Panc1 (cell line): ENCODE measurements around the gene ZBTB7C. TPM values are rescaled to one million over a fixed set of nuclear protein-coding genes. Genes with fewer than 3 reads are reported as not detected.

Source experiments
- ATAC-seq: fragments of 200-7000 bp; cut with Tn5 transposase; 2 replicates; pipeline ENCODE4 v1.9.1; 2020; ENCODE audit warnings: mild to moderate bottlenecking, moderate library complexity
- BruUV-seq: library from RNA; stranded (reverse); fragments of 400-500 nt; replicated peaks from 2 replicates; lab custom pipeline; 2021; lab: Mats Ljungman, UMichigan
- CTCF ChIA-PET: fragments of 300-600 bp; sonication (Branson Sonifier 250); formaldehyde crosslinking; loops from one replicate; lab custom pipeline; 2022; ENCODE audit warnings: antibody characterized with exemption; lab: Charles Lee
- POLR2A ChIA-PET: fragments of 300-600 bp; sonication (Branson Sonifier 250); formaldehyde crosslinking; loops from one replicate; lab custom pipeline; 2022; ENCODE audit warnings: antibody characterized with exemption; lab: Charles Lee
- DNase-seq: peaks from one replicate; pipeline ENCODE4 v3.0.0-alpha.2; 2010; ENCODE audit warnings: low read depth, low spot score
- H3K27ac ChIP-seq: 2 replicates; pipeline ENCODE4 v1.5.1; 2011; ENCODE audit warnings: mild to moderate bottlenecking, low read length, inconsistent platforms
- H3K27me3 ChIP-seq: fragments of 200-500 bp; sonication (Bioruptor generic); 2 replicates; pipeline ENCODE4 v1.6.0; 2014; ENCODE audit warnings: low read length, inconsistent platforms; ENCODE audit not compliant: control insufficient read depth, insufficient read depth
- H3K36me3 ChIP-seq: fragments of 200-500 bp; sonication (Bioruptor generic); 2 replicates; pipeline ENCODE4 v1.5.1; 2014; ENCODE audit warnings: inconsistent platforms, mild to moderate bottlenecking, low read length, moderate library complexity; ENCODE audit not compliant: control insufficient read depth, insufficient read depth
- H3K4me1 ChIP-seq: 2 replicates; pipeline ENCODE4 v1.5.1; 2011; ENCODE audit warnings: inconsistent platforms, mild to moderate bottlenecking, low read length, moderate library complexity; ENCODE audit not compliant: control insufficient read depth, insufficient read depth
- H3K4me3 ChIP-seq, 2 experiments: 2 replicates each; pipeline ENCODE4 v1.5.1; 2011 to 2012; ENCODE audit warnings: low read depth in 2 of 2, low read length in 2 of 2, mild to moderate bottlenecking in 2 of 2, inconsistent platforms in 1 of 2, moderate library complexity in 1 of 2
- H3K9me3 ChIP-seq: fragments of 200-500 bp; sonication (Bioruptor generic); 2 replicates; pipeline ENCODE4 v1.5.1; 2014; ENCODE audit warnings: low read depth, mild to moderate bottlenecking, inconsistent platforms, low read length, moderate library complexity; ENCODE audit not compliant: control insufficient read depth, insufficient read depth
- POLR2AphosphoS5 ChIP-seq: IDR thresholded peaks from 2 replicates; pipeline ENCODE4 v1.6.1; 2012; ENCODE audit warnings: mild to moderate bottlenecking, low read depth, low read length, moderate library complexity
- SIN3A ChIP-seq: IDR thresholded peaks from 2 replicates; pipeline ENCODE4 v1.6.1; 2012; ENCODE audit warnings: low read depth, mild to moderate bottlenecking, low read length, moderate library complexity, borderline replicate concordance; ENCODE audit not compliant: insufficient read depth
- TCF7L2 ChIP-seq: IDR thresholded peaks from 2 replicates; pipeline ENCODE4 v1.6.1; 2011; ENCODE audit warnings: mild to moderate bottlenecking, low read depth, low read length, inconsistent platforms
- in situ Hi-C: cut with HindIII; loops from 2 replicates; pipeline ENCODE4 v1.10.0; 2016; ENCODE audit warnings: low sequenced_read_pairs, low pct_unique_long_range_greater_than_20kb
- intact Hi-C: fragments of 100-400 bp; cut with micrococcal nuclease; formaldehyde crosslinking; loops from one replicate; pipeline ENCODE4 v1.10.0; 2022; ENCODE audit not compliant: unreplicated experiment
- total RNA-seq: library from RNA; stranded (reverse); gene quantifications from one replicate; pipeline ENCODE4 v1.2.1, GENCODE V29; 2021; ENCODE audit not compliant: unreplicated experiment
- TF ChIP-seq, protein P1 (sequence below): fragments of 450-650 bp; IDR thresholded peaks from 2 replicates; pipeline ENCODE4 v1.5.1; 2017; ENCODE audit warnings: mild to moderate bottlenecking
- TF ChIP-seq, protein P2 (sequence below), 2 experiments: IDR thresholded peaks; 2 replicates each; pipeline ENCODE4 v1.6.1; 2011 to 2012; ENCODE audit warnings: low read depth in 2 of 2, control low read depth in 1 of 2, low read length in 1 of 2, mild to moderate bottlenecking in 1 of 2, moderate library complexity in 1 of 2; ENCODE audit not compliant: insufficient read depth in 1 of 2

The ZBTB7C gene
- total RNA-seq, 1 experiment from 2014 or later = 0.03 TPM

DNA sequence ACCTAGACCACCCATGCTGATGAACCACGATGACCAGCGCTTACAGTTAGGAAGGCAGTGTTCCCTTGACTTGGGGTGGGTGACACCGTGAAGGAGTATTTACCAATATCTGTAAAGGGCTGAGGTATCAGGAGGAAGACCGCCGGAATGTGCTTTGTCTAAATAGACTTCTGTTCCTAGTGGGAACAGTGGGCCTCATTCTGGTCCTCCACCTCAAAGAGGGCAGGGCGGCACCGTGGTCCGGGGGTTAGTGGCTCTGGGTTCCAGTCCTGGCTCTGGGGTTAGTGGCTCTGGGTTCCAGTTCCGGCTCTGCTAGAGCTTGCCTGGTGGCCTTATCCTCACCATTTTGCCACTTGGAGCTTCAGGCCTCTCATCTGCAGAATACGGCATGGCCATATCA is 387.2 kb downstream of the ZBTB7C start:
- Histone ChIP-seq H3K27ac (no peak overlapping the region), H3K27me3 (no peaks in the 10 kb centered on the region), H3K36me3 (no peaks in the 10 kb centered on the region), H3K9me3 (no peaks in the 10 kb centered on the region), H3K4me3 (no peak overlapping the region), H3K4me1 (no peaks in the 10 kb centered on the region)
- TF ChIP-seq, protein P1, sequence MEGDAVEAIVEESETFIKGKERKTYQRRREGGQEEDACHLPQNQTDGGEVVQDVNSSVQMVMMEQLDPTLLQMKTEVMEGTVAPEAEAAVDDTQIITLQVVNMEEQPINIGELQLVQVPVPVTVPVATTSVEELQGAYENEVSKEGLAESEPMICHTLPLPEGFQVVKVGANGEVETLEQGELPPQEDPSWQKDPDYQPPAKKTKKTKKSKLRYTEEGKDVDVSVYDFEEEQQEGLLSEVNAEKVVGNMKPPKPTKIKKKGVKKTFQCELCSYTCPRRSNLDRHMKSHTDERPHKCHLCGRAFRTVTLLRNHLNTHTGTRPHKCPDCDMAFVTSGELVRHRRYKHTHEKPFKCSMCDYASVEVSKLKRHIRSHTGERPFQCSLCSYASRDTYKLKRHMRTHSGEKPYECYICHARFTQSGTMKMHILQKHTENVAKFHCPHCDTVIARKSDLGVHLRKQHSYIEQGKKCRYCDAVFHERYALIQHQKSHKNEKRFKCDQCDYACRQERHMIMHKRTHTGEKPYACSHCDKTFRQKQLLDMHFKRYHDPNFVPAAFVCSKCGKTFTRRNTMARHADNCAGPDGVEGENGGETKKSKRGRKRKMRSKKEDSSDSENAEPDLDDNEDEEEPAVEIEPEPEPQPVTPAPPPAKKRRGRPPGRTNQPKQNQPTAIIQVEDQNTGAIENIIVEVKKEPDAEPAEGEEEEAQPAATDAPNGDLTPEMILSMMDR = no peak
- no peak for TF ChIP-seq TCF7L2
- no peak for TF ChIP-seq SIN3A
- no peak for TF ChIP-seq POLR2AphosphoS5
- TF ChIP-seq, protein P2, sequence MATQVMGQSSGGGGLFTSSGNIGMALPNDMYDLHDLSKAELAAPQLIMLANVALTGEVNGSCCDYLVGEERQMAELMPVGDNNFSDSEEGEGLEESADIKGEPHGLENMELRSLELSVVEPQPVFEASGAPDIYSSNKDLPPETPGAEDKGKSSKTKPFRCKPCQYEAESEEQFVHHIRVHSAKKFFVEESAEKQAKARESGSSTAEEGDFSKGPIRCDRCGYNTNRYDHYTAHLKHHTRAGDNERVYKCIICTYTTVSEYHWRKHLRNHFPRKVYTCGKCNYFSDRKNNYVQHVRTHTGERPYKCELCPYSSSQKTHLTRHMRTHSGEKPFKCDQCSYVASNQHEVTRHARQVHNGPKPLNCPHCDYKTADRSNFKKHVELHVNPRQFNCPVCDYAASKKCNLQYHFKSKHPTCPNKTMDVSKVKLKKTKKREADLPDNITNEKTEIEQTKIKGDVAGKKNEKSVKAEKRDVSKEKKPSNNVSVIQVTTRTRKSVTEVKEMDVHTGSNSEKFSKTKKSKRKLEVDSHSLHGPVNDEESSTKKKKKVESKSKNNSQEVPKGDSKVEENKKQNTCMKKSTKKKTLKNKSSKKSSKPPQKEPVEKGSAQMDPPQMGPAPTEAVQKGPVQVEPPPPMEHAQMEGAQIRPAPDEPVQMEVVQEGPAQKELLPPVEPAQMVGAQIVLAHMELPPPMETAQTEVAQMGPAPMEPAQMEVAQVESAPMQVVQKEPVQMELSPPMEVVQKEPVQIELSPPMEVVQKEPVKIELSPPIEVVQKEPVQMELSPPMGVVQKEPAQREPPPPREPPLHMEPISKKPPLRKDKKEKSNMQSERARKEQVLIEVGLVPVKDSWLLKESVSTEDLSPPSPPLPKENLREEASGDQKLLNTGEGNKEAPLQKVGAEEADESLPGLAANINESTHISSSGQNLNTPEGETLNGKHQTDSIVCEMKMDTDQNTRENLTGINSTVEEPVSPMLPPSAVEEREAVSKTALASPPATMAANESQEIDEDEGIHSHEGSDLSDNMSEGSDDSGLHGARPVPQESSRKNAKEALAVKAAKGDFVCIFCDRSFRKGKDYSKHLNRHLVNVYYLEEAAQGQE (IDR thresholded peaks at IDR 0.05; ENCODE audit: insufficient read depth in 1 of 2, low read depth in 2 of 2, low read length in 1 of 2) = no peak
- CTCF ChIA-PET = no interaction called here
- ATAC-seq = no peak
- POLR2A ChIA-PET = no interaction called here
- in situ Hi-C loops = no loop called here
- no peak for DNase-seq
- no TSS peak for BruUV-seq
- intact Hi-C loops = loop anchor here (2.0 kb wide), 1 partner anchor 249 kb away; no protein-coding TSS in a partner anchor

DNA sequence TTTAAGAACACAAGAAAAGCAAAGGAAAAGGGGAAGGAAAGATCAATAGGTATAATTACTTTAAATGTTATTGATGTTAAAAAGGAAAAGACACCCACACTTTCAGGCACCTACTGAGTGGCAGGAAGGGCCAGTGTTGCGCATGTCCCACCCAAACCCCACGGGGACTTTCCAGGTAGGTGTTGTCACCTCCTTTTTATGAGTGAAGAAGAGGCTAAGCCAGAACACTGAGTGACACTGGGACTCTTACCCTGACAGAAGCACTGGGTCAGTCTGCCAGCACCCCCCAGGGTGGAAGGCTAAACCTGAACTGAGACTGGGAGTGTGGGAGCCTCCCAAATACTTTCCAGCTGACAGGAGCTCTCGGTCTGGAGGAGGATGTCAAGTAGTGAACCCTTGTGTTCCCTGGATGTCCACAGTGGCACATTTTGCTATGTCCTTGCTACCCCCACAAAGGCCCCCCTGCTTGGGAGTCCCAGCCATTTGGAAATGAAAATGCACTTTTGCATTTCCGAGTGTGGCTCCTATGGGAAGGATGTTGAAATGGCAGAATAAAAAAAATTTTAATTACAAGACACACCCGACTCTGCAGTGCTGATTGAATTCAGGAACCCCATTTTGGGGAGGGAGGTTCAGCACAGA is 387.8 kb downstream of the ZBTB7C start:
- in situ Hi-C loops (no loop called here), intact Hi-C loops (no loop called here)
- Histone ChIP-seq H3K36me3 (no peaks in the 10 kb centered on the region), H3K4me3 (no peak overlapping the region), H3K27me3 (no peaks in the 10 kb centered on the region), H3K27ac (no peak overlapping the region), H3K9me3 (no peaks in the 10 kb centered on the region), H3K4me1 (no peaks in the 10 kb centered on the region)
- DNase-seq (no peak), ATAC-seq (no peak)
- TF ChIP-seq, protein P1 = no peak
- TF ChIP-seq POLR2AphosphoS5 (no peak), TCF7L2 (no peak), SIN3A (no peak)
- TF ChIP-seq, protein P2 (IDR thresholded peaks at IDR 0.05; ENCODE audit: insufficient read depth in 1 of 2, low read depth in 2 of 2, low read length in 1 of 2) = no peak
- ChIA-PET POLR2A (no interaction called here), CTCF (no interaction called here)
- BruUV-seq = no TSS peak
